Kidney epithelial cell (primary cell): Measurements from ENCODE around the gene TYRP1. TPM values are rescaled to one million over a fixed set of nuclear protein-coding genes. Genes with fewer than 3 reads are reported as not detected.

Experiments
- DNase-seq: peaks from one replicate; pipeline ENCODE4 v3.0.0-alpha.2; 2010; ENCODE audit warnings: low read depth
- H3K27me3 ChIP-seq: 2 replicates; pipeline ENCODE4 v1.6.0; 2011; ENCODE audit warnings: low read length; ENCODE audit not compliant: control insufficient read depth, insufficient read depth
- H3K36me3 ChIP-seq: 2 replicates; pipeline ENCODE4 v1.5.1; 2011; ENCODE audit warnings: low read length; ENCODE audit not compliant: control insufficient read depth, insufficient read depth
- H3K4me3 ChIP-seq: 2 replicates; pipeline ENCODE4 v1.5.1; 2011; ENCODE audit warnings: low read depth, mild to moderate bottlenecking, control low read depth, low read length
- CTCF ChIP-seq: IDR thresholded peaks from 2 replicates; pipeline ENCODE4 v1.5.1; 2011; ENCODE audit warnings: mild to moderate bottlenecking, moderate library complexity, low read length, control low read depth, inconsistent platforms; ENCODE audit not compliant: insufficient read depth, poor library complexity, severe bottlenecking
- total RNA-seq: library from RNA; depleted of rRNA; stranded (reverse); fragments of >200 nt; gene quantifications from 2 replicates; pipeline ENCODE4 v1.2.3, GENCODE V29; 2015

Gene TYRP1, protein sequence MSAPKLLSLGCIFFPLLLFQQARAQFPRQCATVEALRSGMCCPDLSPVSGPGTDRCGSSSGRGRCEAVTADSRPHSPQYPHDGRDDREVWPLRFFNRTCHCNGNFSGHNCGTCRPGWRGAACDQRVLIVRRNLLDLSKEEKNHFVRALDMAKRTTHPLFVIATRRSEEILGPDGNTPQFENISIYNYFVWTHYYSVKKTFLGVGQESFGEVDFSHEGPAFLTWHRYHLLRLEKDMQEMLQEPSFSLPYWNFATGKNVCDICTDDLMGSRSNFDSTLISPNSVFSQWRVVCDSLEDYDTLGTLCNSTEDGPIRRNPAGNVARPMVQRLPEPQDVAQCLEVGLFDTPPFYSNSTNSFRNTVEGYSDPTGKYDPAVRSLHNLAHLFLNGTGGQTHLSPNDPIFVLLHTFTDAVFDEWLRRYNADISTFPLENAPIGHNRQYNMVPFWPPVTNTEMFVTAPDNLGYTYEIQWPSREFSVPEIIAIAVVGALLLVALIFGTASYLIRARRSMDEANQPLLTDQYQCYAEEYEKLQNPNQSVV
- total RNA-seq = not detected in 2 replicates

GRCh38 chr9:12693141-12693540 is at the start of gene TYRP1:
Gene TYRP1, plus strand, starts transcription at chr9:12693385. Its CDS starts 612 bp downstream, at chr9:12693997.
- no peak within 1 kb of the TSS for H3K4me3 ChIP-seq
- DNase-seq = no peak
- no peaks in the 10 kb centered on the region for H3K27me3 ChIP-seq
- no peaks in the 10 kb centered on the region for H3K36me3 ChIP-seq
- no peak for TF ChIP-seq CTCF

DNA sequence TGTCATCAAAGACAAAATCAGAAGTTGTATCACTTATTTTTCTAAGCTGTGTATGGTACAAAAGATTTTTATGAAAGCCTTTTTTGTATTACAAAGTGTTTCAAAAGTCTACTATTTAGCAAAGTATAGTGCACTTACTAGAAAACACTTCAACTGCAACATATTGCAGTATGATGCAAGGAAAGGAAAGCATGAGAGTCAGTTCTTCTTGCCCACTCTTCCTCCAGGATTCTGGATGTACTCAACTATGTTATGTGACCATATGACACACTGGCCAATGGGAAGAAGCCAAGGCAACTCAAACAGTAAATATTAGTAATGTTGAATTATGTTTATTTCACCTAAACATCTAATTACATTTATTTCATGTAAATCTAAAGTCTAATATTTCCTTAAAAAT is 49.5 kb upstream of the TYRP1 start:
- Histone ChIP-seq H3K36me3 (no peaks in the 10 kb centered on the region), H3K27me3 (no peaks in the 10 kb centered on the region), H3K4me3 (no peak overlapping the region)
- no peak for TF ChIP-seq CTCF
- no peak for DNase-seq

DNA sequence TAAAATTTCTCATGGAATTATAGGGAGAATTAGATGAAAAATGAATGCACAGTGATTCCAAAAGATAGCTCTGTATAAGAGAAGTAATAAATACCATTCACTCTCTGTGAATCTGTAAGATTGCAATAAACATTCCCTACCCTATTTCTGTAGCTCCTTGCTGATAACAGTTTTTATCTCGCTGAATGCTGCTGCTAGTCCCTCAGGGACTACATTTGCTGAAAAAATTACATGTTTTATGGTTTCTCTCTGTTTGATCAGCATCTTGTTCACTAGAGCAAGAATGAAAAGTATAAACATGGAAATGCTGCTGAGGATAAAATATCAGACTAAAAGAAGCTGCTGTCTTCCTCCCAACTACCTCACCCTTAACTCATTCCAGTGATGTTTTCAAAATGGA is 44.3 kb upstream of the TYRP1 start:
- Histone ChIP-seq H3K27me3 (no peaks in the 10 kb centered on the region), H3K36me3 (no peaks in the 10 kb centered on the region), H3K4me3 (no peak overlapping the region)
- TF ChIP-seq CTCF = no peak
- no peak for DNase-seq

GRCh38 chr9:12651125-12651524 is 42.1 kb upstream of the TYRP1 start:
- no peaks in the 10 kb centered on the region for H3K27me3 ChIP-seq
- TF ChIP-seq CTCF = no peak
- H3K4me3 ChIP-seq = no peak overlapping the region
- no peaks in the 10 kb centered on the region for H3K36me3 ChIP-seq
- DNase-seq = no peak

DNA sequence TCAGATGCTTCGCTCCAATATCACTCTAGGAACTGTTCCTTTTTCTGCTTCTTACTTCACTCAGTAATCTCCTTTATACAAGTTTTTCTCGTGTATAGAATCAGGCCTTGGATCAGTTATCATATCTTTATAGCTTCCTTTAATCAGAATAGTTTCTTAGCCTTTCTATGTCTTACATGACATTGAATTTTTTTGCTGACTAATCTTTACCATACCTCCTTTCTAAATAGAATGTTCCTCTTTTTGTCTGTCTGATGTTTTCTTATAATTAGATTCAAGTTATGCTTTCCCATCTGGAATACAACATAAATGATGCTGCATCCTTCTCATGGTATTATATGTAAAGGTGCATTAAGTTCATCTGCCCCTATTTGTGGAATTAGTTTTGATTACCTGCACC is 40.2 kb upstream of the TYRP1 start:
- no peak for DNase-seq
- TF ChIP-seq CTCF = no peak
- Histone ChIP-seq H3K27me3 (no peaks in the 10 kb centered on the region), H3K36me3 (no peaks in the 10 kb centered on the region), H3K4me3 (no peak overlapping the region)
